ENCODE results near the gene ELAVL1.

Gene ELAVL1

DNA sequence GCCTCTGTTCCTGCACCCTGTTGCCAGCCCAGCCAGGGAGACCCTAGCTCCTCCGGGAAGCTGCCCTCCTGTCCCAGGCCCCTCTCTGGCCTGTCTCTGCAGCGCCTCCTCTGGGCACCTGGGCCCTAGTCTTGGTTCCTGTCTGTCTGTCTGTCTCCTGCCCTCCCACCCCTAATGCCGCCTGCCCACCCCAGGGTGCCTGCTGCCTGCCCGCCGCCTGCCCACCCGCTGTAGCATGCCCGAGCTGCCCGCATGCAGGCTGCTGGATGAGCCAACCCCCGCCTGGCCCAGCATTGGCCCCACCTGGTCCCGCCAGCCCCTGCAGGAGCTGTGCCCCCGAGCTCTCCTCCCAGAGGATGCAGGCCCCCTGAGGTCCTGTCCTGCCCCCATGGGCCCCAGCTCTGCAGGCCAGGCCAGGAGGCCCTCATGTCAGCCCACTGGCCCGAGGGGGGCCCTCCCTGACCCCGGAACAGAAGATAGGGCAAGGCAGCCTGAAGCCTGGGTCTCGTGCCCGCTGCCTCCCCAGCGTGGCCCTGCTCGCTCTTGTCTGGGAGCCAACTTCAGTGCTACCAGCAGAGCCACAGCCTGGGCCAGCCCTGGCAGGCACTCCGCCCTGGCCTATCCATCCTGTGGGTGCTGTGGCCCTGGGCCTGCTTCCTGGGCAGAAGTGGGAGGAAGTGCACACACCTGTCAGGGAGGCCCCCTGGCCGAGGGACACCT is 96.5 kb downstream of the ELAVL1 start:
- no peak for DNase-seq
